GM12892 (cell line): Measurements from ENCODE around the gene PROCR.

Experiments used
- POLR2A ChIP-seq: IDR thresholded peaks from 2 replicates; pipeline ENCODE4 v1.6.1; 2011; ENCODE audit warnings: low read depth, low read length, control low read depth
- POLR2AphosphoS5 ChIP-seq: IDR thresholded peaks from 2 replicates; pipeline ENCODE4 v1.6.1; 2011; ENCODE audit warnings: low read depth, low read length, control low read depth
- TAF1 ChIP-seq: IDR thresholded peaks from 2 replicates; pipeline ENCODE4 v1.6.1; 2011; ENCODE audit warnings: low read depth, mild to moderate bottlenecking, control low read depth, low read length, borderline replicate concordance

- no peak for TF ChIP-seq TAF1
- TF ChIP-seq POLR2A, result no peak
- no peak for TF ChIP-seq POLR2AphosphoS5
Measured at GRCh38 chr20:35226126-35226883, 54.4 kb downstream of the PROCR start, which contains the start of gene MMP24.
